Stimulated activated CD8-positive, alpha-beta memory T cell treated with anti-CD3 and anti-CD28 coated beads, Interleukin-15, amount 100 ng/mL, for 24 hours (primary cell): ENCODE measurements around the gene MACROH2A1.

Experiments
- DNase-seq: peaks from one replicate; pipeline ENCODE4 v3.0.0-alpha.2; 2020; ENCODE audit warnings: low read depth

The MACROH2A1 gene

GRCh38 chr5:135398855-135399793 lies at the start of gene MACROH2A1:
MACROH2A1 (minus strand) TSS chr5:135399231; CDS start chr5:135389093, 10,138 bp downstream.
- peak; percentile 68 for DNase-seq

DNA sequence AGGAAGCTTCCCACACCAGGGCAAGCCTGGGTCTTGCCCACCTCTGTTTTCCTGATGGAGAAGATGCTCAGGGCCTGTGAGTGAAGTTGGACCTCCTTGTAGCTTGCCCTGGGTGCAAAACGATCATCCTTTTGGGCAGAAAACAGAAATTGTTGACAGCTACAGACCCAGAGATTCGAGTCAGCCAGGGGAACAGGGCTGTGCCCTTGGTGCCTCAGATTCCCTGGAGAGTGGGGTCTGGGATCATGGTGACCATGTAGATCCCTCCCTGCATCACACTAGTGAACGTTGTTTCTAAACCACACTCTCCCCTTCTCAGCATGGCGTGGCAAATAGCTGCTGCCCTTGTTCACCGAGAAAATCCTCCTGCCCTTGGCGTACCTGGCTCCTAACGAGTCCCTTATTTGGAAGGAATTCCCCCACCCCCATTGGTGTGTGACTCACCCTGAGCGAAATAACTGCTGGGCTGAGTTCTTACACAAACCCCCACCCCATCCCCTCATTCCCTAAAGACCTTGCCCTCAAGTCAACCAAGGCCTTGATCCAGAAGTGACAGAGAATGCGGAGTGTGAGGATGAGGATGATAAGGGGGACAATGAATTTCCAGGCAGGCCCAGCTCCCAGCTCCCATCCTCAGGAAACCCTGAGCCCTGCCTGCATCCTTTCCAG lies 49.2 kb upstream of the MACROH2A1 start:
- no peak for DNase-seq

- no peak for DNase-seq
These were observed 48.4 kb upstream of the MACROH2A1 start, which contains the start of gene DCANP1 for GRCh38 chr5:135447298-135447929. DCANP1 (minus strand) TSS chr5:135447348; CDS start chr5:135447108, 240 bp downstream.

DNA sequence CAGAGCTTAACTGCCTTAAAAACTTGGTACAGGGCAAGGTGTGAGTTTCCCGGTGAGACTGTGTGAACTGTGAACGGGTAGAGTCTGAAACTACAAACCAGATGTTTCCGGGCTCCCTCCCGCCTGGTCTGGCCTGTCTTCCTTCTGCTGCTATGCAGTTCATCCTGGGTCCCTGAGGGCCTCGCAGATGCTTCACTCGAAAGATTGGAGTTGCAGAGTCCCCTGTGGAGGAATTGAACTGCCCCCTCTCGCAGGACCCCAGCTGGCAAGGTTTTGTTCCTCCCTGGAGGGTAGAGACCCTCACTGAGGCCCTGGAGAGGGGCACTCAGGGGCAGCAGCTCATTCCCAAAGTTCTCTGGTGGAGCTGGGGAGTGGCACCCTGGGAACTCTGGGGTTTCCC lies 47.6 kb upstream of the MACROH2A1 start:
- DNase-seq: no peak

DNA sequence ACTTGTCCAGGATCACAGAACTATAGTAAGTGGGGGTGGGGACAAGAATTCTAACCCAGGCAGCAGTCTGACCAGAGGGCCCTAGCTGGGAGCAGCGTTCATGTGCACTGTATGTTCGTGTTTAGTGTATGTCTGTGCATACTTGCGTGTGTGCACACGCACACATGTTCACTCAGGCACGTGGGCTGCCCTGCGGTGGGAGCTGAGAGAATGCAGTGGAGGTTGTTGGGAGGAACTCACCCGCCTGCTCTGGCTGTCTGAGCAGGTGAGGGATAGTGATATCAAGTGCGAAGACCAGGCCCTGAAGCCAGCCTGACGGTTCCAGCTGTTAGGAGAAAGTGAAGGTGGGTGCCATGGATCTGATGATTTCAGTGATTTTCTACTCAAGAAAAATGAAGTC lies 47.2 kb upstream of the MACROH2A1 start:
- DNase-seq: no peak

GRCh38 chr5:135445306-135445985 lies 46.4 kb upstream of the MACROH2A1 start:
- DNase-seq: no peak

- DNase-seq: no peak
These were observed 45.9 kb upstream of the MACROH2A1 start for GRCh38 chr5:135444881-135445280.

GRCh38 chr5:135444360-135444759 lies 45.3 kb upstream of the MACROH2A1 start:
- no peak for DNase-seq

DNA sequence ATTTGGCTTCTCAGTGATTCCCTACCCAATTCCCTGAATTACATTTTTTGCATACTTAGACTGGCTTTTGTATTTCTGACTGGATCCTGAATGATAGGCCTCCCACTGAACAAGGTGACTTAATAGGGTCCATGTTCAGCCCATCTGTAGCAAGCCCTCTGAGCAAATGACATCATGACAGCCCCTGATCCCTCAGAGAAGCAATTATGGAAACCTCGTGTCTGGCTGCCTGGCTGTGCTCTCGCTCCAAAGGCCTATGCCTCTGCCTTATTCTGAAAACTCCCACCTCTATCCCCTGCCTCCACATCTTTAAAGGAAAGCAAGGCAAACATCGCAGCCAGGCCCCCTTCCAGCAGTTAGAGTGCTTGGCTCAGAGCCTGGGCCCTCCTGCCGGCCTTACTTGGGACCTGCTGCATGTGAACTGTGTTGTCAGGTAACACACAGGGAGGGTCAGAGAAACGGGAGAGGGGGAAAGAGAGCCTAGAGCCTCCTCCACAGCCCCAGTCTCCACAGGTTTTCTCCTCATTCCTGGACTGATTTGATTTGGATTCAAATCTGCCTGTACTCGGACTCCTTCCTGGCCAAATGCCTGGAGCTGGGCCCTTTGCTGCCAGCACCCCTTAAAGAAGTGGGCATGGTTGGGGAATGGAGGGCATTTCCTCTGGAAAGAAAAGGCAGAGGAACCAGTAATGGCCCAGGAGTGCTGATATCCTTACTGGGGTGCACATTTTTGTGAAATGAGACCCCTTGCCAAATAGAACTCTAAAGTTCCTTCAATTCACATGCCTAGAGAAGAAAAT lies 44.3 kb upstream of the MACROH2A1 start:
- no peak for DNase-seq

GRCh38 chr5:135442431-135443160 lies 43.6 kb upstream of the MACROH2A1 start:
- no peak for DNase-seq

DNA sequence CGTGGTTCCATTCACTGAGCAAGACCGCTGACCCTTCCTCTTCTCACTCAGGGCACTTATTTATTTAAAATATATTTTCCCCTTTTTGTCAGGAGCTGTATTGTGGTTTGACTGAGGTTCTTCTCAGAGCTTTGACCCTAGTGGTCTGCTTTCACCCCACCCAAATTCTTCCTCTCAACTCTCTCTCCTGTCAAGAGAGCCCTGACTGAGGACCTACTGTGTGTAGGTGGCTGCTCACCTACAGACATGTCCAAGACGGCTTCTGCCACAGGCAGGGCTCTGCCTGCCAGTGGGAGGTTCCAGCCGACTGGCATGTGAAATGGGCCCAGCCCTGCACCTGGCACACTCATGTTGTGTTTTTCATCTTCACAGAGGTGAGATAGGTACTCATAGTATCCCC lies 42.9 kb upstream of the MACROH2A1 start:
- DNase-seq: no peak

- DNase-seq: no peak
These were observed 42.4 kb upstream of the MACROH2A1 start for GRCh38 chr5:135441350-135441831.

GRCh38 chr5:135440916-135441315 lies 41.9 kb upstream of the MACROH2A1 start:
- DNase-seq: no peak

DNA sequence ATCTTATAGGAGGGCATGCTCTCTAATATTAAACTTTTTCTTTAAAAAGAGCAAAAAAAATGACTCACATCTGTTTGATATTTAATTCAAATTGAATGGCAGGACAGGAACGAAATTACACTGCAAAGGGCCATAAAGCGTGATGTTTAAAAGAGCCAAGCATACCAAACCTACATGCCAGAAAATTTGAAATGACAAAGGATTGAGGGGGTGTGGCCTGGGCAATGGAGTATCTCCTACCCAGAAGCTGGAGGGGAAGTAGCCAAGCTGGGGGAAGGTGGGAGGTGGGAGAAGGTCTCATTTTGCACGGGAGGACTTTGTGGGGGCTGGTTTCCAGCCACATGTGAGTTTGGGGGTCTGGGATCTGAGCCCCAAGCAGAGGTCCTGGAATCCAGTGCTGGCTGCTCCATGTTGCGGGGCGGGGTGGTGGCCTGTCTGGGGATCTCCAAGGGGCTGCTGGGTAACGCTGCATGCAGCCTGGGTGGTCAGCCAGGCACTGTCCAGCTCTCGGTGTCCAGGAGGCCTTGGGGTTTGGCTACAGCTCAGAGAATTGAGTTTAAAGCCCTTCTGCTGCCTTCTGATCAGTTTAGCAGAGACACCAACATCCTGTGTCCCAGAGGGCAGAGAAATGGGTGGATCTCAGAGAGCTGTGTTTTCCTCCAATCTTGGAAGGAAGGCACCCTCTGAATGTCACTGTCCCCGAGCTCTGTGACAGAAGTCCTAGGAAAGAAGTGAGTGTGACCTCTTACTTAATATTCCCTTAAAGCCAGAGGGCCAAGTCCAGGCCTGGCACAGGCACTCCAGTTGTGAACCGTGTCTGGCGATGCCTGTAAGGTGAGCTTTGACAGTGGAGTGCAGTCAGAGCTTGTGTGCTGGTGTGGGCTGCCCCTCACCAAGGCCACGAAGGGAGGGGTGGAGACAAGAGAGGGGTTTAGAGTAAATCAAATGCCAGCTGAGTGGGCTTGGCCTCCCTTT lies 40.5 kb upstream of the MACROH2A1 start:
- no peak for DNase-seq

GRCh38 chr5:135438636-135439221 lies 39.7 kb upstream of the MACROH2A1 start:
- no peak for DNase-seq

DNA sequence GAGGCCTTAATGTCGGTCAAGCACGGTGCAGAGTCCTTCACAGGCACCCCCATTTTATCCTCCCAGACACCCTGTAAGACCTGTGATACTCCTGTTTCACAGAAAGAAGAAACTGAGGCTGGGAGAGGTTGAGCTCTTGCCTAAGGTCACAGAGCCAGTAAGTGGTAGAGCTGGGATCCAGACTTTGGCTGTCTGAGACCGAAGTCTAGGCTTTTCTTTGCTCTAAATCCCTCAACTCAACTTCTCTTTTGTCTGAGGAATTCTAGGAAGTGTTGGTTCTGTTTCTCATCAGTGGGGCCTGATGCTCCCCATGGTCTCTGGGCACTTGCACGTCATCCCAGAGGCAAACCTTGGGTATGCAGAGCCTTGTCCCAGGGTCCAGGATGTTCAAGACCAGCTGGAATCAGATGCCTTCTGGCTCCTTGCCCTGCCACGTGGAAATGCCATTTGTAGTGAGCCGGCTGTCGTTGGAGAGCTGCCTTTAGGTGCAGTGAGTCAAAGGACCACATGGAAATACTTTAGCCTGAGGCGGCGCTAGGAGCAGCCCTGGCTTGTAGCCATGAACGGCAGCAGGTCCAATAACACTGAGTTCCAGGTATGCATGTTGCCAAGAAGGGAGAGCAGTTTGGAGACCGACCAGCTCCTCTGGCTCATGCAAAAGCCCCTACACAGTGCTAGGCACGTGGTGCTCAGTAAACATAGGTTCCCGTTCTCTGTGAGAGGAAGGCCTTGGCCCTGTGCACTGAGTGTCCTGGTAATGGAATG lies 38.9 kb upstream of the MACROH2A1 start:
- DNase-seq: no peak

DNA sequence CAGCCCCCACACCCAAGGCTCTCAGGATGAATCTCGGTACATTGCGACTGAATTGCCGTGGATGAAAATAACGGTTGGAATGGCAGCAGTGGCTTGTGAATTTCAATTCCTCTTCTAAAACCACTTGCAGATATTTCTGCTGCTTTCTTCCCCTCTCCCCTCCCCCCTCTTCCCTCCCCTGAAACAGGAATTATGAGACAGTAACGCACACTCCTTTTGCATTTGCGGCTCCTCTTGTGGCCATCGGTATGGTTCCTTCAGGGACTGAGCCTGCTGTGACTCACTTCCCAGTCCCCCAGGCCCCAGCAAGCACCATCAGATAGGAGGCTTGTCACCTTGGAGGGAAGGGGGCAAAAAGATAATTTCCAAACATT lies 38.4 kb upstream of the MACROH2A1 start:
- DNase-seq: no peak

DNA sequence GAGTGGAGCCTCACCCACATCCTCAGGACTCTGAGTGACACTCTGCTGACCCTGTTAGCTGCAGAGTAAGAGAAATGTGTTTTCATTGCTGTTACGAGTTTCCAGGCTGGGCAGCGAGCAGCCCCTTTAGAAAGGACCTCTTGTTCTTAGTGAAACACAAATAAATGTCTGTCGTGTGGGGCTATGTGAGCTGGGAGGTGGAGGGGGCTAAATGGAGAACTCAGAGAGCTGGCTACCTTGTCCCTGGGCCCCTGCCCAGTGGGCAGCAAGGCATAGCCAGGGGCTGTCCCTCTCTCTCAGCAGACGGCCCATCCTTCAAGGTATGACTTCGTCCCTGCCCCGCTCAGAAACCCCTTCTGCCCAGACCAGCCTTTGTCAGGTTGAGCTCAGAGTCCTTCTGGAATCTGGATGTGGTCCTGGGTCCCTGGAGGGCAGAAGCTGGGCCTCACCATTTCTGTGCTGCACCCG lies 38.0 kb upstream of the MACROH2A1 start:
- no peak for DNase-seq
